Activated CD4-positive, CD25-positive, alpha-beta regulatory T cell treated with anti-CD3 and anti-CD28 coated beads, Interleukin-2, amount 50 U/mL, for 24 hours (primary cell): ENCODE measurements around the gene PARD6B.
A peak's percentile ranks its signal among the peaks of the same experiment; 100 is the strongest.
"Not testable (repeated sequence)": the region's sequence is repeated elsewhere in the genome, so short reads cannot be mapped to it uniquely, and the experiment has no call there.

Experiments used
- ATAC-seq, 2 donors: fragments of 150-1000 bp; cut with Tn5 transposase; one replicate each; pipeline ENCODE4 v1.10.0; 2021; ENCODE audit warnings: mild to moderate bottlenecking in 1 of 2, moderate library complexity in 1 of 2

Gene PARD6B, protein sequence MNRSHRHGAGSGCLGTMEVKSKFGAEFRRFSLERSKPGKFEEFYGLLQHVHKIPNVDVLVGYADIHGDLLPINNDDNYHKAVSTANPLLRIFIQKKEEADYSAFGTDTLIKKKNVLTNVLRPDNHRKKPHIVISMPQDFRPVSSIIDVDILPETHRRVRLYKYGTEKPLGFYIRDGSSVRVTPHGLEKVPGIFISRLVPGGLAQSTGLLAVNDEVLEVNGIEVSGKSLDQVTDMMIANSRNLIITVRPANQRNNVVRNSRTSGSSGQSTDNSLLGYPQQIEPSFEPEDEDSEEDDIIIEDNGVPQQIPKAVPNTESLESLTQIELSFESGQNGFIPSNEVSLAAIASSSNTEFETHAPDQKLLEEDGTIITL

DNA sequence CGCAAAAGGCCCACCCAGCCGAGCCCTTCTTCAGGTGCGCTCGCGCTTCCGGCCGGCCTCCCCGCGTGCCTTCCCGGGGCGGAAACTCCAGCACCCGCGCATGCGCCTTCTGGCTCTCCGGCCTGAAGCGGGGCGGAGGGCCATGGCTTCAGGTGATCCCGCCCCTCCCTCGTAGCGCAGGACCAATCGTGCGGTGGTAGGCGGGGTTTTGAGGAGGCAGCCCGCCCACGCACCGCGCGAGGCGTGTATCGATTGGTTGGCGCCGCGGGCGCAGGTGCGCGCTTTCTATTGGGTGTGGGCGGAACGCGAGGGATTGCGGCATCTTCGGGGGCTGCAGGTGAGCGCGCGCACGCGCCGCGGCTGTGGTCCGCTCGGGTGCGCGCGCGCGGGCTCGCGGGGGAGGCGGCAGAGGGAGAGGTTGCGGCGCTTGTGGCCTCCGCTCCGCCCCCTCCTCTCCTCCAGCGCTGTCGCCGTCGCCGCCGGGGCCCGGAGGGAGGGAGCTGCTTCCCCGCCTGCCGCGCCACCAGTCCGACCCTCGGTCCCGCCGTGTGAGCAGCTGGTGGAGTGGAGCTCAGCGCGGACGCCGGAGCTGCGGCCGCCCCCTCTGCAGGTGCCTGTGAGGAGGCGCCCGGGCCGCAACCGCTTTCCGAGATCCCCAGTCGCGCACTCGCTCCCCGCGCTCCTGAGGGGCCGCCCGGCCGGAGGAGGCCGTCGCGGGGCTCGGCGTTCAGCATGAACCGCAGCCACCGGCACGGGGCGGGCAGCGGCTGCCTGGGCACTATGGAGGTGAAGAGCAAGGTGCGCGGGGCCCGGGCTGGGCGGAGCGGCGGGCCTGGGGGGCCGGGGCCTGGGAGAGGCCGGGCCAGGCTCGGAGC is at the start of gene PARD6B:
TSS of gene PARD6B (plus strand) at position 526 of the 875 bp plus-strand sequence. CDS start at position 733, 207 bp downstream.
- ATAC-seq: peak; percentile 89 to 93

DNA sequence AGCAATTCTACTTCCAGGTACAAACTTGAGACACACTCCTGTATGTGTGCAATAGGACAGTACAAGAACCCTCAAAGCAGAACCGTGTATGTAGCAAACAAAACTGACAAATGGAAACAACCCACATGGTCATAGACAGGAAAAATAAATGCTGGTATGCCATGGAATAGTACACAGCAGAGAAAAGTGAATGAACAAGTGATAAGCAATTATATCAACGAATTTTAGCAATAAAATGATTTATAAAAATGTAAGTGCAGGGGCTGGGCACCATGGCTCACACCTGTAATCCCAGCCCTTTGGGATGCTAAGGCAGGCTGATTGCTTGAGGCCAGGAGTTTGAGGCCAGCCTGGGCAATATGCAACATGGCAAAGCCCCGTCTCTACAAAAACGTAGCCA is 49.3 kb upstream of the PARD6B start:
- no peak for ATAC-seq

DNA sequence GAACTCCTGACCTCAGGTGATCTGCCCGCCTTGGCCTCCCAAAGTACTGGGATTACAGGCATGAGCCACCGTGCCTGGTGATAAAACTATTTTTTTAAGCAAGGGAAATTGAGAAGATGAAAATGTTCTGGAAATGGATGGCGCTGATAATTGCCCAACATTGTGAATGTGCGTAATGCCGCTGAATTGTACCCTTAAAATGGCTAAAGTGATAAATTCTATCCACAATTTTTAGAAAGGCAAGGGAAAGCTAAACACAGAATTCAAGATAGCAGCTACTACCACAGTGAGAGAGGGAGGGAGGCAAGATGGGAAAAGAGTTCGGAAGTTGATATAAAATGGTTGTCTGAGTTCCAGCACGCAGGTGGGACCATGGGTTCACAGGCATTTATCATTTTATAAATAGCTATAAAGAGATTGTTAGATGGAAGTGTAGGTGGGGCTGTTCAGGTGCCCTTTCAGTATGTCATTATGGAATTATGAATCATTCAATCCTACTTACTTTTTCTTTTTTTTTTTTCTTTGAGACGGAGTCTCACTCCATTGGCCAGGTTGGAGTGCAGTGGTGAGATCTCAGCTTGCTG is 48.3 kb upstream of the PARD6B start:
- no peak for ATAC-seq

DNA sequence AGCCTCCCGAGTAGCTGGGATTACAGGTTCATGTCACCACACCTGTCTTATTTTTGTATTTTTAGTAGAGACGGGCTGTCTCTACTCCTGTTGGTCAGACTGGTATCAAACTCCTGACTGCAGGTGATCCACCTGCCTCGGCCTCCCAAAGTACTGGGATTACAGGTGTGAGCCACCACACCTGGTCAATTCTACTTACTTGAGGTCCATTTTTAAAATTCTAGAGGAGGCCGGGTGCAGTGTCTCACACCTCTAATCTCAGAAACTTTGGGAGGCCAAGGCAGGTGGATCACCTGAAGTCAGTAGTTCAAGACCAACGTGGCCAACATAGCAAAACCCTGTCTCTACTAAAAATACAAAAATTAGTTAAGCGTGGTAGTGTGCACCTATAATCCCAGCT is 47.8 kb upstream of the PARD6B start:
- no peak for ATAC-seq

DNA sequence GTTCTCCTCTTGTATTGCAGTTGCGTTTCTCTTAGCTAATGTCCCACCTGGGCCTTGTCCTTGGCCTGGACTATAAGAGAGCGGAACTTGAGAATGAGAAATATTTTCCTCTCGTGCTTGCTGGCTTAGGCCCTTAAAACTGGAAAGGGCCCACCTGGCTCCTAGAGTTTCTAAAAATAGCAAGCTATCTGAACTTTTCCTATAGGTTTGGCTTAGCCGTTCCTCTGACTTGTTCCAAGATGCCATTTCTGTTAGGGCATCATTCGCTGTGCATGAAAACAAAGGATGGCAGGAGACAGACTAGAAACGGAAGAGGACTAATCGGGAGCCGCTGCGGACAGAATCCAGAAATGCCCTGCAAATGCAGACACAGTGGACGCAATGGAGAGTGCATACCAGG is 44.6 kb upstream of the PARD6B start:
- no peak for ATAC-seq

DNA sequence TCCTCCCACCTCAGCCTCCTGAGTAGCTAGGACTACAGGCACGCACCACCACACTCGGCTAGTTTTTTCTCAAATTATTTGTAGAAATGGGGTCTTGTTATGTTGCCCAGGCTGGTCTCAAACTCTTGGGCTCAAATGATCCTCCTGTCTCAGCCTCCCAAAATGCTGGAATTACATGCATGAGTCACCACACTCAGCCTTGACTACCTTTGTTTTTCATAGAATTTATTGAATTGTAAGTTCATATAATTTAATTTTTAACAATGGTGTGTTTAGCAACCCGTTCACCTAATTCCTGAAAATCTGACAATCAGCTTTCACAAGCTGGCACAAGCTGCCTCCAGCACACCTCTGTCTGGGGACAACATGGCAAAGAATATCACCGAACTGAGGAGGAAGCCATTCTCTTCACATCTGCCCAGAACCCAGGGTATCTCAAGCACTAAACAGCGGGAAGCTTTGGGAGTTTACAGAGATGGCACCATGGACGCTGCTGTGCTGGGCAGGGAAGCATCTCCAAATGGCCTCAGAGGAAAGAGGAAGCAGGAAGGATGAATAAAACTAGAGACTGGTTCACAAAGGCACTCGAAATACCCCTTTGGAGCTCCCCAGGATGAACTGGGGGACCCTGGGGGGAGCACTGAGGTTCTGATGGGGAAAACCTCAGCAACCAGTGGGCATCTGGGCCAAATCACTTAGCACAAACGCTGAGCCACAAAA is 43.0 kb upstream of the PARD6B start:
- ATAC-seq: no peak

DNA sequence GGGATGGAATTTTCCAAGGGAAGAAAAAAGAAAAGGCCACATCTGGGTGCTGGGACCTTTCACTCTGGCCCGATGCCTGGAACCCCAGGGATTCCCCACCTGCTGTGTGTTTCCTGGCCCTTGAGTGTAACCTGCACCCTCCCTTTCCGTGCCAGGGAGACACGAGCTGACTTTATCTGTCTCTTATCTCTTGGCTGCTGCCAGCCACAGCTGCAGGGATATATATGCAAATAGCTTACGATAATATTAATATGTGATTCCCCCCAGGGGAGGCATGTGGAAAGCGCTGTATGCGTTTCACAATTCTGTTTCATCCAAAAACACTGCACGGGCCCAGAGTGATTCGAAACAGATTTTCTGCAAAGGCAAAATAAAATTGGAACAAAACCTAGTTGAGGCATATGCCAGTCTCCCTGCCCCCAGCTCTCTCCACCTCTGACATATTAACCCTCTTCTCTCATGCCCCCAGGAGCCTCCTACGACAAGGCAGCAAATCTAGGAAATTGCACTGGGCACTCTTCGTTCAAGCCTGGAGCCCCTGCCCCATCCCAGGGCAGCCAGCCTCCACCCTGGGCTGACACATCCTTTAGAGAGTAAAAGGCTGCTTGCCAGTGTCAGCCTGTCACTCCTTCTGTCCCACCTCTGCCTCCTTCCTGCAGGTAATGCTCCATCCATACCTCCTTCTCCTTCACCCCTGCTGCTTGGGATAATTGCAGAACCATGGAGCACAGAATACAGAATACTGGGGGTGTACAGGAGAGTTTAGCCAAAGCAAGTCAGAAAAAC is 41.3 kb upstream of the PARD6B start:
- ATAC-seq: no peak

DNA sequence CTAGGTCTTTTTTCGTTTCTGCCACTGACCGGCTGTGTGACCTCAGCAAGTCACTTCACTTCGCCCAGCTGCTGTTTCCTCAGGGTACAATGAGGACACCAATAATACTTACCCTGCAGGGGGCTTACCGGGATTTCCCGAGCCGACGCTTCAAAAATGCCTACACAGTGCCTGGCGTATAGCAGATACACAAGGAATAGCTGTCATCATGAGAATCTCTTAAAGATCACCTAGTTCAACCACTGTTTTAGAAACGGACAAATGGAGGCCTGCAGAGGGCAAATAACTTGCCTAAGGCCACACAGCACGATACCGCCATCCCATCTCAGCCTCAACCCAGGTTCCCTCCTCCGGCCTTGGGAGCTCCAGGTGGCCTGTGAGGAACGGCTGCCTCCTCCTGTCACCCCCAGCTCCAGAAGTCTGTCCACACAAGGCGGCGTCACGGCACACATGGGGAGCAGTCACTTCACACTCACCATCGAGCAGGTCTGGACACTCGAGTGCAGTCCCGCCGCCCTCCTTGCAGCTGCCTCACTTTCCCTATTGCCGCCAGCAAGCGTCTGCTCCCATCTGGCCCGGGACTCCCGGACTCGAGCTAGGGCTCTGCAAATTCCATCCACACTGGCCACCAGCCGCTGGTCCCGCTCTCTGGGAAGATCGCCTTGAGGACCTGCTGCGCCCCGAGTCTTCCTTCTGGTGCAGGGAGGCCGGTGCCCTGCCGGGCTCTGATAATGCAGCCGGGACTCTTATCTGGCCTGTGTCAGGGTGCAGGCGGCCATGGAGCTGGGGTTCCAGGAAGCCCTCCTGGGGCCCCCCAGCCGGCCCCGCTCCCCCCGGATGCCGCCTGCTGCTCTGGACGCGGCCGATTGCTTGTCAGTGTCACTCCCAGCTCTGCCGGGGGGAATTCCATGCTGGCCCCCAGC is 40.5 kb upstream of the PARD6B start, which contains the start of gene RIPOR3:
TSS of gene RIPOR3 (minus strand) at position 893 of the 923 bp plus-strand sequence. CDS start at position 479, 414 bp downstream.
- no peak for ATAC-seq

DNA sequence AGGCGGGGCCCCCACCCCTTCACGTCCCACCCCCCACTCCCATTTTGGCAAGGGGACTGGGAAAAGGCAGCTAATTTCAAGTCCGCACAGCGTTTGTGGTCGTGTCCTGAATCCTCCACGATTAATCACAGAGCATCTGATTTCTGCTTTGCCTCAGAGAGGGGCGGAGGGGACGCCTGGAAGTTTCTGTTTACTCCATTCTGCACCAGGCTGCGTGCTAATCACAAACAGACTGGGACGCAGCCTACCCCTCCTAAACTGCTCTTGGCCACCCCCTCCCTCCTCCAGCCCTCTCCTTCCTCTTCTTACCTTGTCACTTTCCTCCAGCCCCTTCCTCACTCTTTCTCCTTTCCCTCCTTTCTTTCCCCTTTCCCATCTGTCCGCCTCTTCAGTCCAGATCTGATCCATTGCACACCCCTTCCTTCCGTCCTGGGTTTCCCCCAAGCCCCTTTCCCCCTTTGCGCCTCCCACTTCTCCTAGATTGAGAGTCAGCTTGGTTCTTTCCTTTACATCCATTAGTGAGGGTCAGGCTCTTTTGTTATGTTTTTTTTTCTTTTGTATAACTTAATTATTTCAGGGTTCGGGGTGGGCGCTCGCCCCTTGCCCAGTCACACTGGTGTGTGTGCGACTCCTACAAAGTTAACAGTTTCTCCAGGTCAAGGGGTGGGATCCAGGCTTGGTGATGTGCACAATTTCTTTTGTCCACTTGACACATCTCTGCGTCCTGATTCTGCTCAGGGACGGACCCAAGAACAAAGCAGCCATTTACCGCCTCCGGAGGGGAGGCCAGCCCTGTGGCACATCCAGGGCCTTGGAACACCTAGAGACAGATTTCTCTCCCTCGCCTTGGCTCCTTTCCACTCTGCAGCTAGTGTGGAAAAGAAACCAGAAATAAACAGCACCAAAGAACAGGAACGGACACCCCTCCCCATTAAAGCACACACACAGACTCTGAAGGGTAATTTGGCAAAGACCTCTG is 39.5 kb upstream of the PARD6B start:
- no peak for ATAC-seq

DNA sequence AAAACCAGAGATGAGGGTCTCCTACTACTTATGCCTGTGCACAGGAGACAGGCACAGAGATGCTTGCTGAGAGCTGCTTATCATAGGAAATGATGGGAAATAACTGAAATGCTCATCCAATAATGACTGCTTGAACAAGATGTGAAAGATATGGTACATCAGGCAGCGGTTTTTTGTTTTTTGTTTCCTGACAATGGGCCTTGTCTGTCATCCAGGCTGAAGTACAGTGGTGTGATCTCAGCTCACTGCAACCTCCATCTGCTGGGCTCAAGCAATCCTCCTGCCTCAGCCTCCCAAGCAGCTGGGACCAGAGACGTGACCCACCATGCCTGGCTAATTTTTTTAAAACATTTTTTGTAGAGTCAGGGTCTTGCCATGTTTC is 38.8 kb upstream of the PARD6B start:
- ATAC-seq: no peak

DNA sequence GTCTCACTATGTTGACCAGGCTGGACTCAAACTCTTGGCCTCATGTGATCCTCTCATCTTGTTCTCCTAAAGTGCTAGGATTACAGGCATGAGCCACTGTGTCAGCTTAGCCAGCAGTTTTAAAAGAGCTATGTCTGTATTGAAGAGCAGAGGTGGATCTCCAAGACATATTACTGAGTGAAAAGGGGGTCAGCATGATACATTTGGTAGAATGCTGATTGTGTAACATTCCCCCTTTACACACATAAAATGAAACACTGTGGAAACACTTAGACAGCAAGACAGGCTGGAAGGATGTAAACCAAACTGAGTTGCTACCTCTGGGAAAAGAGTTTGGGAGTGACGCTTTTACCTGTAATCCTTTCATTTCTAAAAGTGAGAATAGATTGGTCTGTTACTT is 38.4 kb upstream of the PARD6B start:
- ATAC-seq: no peak

DNA sequence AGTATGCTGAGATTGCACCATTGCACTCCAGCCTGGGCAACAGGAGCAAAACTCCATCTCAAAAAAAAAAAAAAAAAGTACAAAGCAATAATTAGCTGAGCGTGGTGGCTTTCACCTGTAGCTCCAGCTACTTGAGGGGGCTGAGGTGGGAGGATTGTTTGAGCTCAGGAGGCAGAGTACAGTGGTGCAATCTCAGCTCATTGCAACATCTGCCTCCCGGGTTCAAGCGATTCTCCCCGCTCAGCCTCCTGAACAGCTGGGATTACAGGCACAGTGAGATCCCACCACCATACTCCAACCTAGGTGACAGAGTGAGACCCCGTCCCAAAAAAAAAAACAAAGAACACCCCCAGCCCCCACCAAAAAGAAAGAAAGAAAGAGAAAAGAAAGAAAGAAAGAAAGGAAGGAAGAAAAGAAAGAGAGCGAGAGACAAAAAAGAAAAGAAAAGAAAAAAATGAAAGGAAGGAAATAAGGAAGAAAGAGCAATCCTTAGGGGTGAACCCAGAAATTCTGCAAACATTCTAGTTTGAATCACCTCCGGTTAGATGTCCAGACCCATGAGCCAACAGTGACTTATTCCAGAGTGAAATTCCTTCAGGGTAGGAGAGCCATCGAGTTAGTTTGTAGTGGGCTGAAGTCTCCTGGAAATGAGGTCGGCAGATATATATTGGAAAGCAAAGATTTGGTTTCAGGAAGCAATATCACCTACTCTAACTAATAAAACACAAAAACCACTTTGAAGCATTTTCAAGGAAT is 36.8 kb upstream of the PARD6B start:
- no peak for ATAC-seq

DNA sequence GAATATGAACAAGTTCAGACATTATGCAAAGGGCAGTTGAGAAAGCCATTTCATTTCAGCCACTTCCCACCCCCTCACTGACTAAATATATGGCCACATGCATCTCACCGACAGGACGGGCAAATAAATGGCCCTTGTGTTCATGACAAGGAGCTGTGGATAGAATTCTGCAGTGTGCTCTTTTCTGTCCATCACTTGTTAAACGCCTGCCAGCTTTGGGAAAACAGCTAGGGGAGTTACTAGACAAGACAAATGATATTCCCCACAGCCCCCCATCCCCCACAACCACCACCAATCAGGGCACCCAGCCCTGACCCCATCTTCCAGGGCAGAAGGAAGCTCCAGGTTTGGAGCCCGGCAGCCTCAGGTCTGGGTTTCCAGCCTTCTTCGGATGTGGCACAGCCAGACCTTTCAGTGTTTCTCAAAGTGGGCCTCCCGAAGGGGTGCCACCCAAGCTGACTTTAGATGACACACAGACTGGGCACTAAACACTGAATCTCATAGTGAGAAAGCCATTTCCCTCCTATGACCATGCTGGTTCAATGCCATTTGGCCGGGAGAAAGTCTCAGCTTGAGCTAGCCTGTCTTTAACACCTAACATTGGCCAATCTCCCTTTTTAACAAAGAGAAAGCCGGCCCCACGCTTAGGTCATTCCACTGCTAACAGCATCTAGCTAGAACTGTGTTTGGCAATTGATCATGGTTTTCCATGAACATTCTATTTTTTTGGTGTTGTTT is 36.1 kb upstream of the PARD6B start:
- ATAC-seq: no peak

DNA sequence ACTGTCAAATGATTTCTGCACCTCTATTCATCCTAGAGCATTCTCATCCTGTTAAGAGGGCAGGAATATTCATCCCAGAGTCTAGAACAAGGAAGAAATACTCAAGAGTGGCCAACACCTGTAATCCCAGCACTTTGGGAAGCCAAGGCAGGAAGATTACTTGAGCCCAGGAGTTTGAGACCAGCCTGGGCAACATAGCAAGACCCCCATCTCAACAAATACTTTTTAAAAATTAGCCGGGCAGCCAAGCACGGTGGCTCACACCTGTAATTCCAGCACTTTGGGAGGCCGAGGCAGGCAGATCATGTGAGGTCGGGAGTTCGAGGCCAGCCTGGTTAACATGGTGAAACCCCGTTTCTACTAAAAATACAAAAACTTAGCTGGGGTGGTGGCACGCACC is 33.1 kb upstream of the PARD6B start:
- not testable (repeated sequence) for ATAC-seq

DNA sequence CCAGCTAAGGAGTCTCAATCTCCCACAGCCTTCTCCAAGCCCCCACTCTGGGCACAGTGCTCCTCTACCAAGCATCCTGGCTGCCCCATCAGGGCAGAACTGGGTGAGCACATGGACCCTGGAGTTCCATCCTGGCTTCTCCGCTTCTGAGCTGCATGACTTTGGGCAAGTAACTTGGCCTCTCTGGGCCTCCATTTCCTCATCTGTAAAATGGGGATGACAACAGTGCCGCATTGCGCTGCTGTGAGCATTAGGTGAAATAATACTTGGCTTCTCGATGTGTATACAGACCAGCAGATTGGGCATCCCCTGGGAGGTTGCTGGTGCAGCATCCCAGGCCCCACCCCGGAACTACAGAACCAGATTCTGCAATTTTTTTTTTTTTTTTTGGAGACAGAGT is 31.7 kb upstream of the PARD6B start:
- no peak for ATAC-seq

DNA sequence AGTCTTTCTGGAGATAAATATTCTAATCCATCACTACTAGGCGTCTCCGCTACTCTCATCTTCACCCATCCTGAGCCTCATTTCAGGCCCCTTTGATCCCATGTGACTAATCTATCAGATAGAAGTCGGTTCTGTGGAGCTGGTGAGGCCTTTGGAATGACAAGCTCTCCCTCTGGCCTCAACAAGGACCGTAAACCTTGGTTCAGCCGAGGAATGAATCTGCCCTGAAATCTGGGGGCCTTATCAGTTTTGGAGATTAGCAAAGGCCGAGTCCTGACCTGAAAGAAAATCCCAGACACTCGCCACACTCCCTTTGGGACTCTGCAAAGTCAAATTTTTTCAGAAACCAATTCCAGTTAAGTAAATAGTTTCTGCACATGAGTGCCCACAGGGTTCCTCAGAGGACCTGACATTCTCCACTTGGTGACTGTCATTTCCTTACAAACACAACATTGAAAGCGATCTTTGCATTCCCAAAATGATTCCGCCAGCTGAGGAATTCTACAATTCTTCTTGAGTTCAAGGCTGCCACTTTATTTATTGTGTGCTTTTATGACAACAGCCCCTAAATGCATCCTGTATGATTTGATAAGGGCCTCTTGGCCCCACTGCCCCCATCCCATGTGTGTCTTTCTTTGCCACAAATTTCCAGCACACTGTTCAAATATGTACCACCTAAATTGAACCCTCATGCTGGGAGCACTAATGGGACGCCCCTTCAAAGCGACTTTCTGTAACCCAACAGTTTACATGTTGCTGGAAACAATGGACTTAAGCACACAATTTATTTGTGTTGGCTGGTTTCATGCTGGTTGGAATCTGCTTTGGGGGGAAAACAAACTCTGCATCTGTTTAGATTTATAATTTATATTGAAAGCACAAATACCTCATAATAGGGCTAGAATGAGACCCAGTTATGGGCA is 30.1 kb upstream of the PARD6B start:
- no peak for ATAC-seq
